TTC549 (cell line): Measurements from ENCODE around the gene MAOB.
A peak's percentile ranks its signal among the peaks of the same experiment; 100 is the strongest.

Experiments used
- FAIRE-seq: peaks from 2 replicates; lab custom pipeline; 2012; peaks lifted over from hg19 to GRCh38; lab: Jason Lieb, UNC

Gene MAOB

GRCh38 chrX:43860646-43861370 lies 21.4 kb downstream of the MAOB start:
- no peak for FAIRE-seq

- no peak for FAIRE-seq
Observed at GRCh38 chrX:43853225-43853828, 28.9 kb downstream of the MAOB start.

GRCh38 chrX:43850629-43851028 lies 31.6 kb downstream of the MAOB start:
- no peak for FAIRE-seq

GRCh38 chrX:43849173-43849572 lies 33.1 kb downstream of the MAOB start:
- FAIRE-seq, result no peak

GRCh38 chrX:43847352-43847751 lies 34.9 kb downstream of the MAOB start:
- FAIRE-seq, result no peak

- FAIRE-seq, result no peak
Observed at GRCh38 chrX:43846558-43846957, 35.7 kb downstream of the MAOB start.

- FAIRE-seq, result no peak
Observed at GRCh38 chrX:43845776-43846175, 36.5 kb downstream of the MAOB start.

- FAIRE-seq, result no peak
Observed at GRCh38 chrX:43840265-43840664, 42.0 kb downstream of the MAOB start.

- FAIRE-seq, result peak; percentile 90
Observed at GRCh38 chrX:43836435-43837184, 45.6 kb downstream of the MAOB start.

GRCh38 chrX:43835559-43835958 lies 46.7 kb downstream of the MAOB start:
- FAIRE-seq, result no peak

- FAIRE-seq, result no peak
Observed at GRCh38 chrX:43827791-43828190, 54.5 kb downstream of the MAOB start.

GRCh38 chrX:43822014-43822413 lies 60.2 kb downstream of the MAOB start:
- FAIRE-seq, result no peak

- no peak for FAIRE-seq
Observed at GRCh38 chrX:43817444-43817843, 64.8 kb downstream of the MAOB start.

GRCh38 chrX:43815209-43815608 lies 67.0 kb downstream of the MAOB start:
- FAIRE-seq, result no peak

GRCh38 chrX:43813898-43814297 lies 68.4 kb downstream of the MAOB start:
- no peak for FAIRE-seq

- no peak for FAIRE-seq
Observed at GRCh38 chrX:43813319-43813718, 68.9 kb downstream of the MAOB start.

GRCh38 chrX:43809463-43809862 lies 72.8 kb downstream of the MAOB start:
- no peak for FAIRE-seq

GRCh38 chrX:43808231-43808630 lies 74.0 kb downstream of the MAOB start:
- no peak for FAIRE-seq

GRCh38 chrX:43805579-43805978 lies 76.7 kb downstream of the MAOB start:
- FAIRE-seq, result no peak

- FAIRE-seq, result no peak
Observed at GRCh38 chrX:43804021-43804420, 78.2 kb downstream of the MAOB start.

- no peak for FAIRE-seq
Observed at GRCh38 chrX:43785930-43786591, 96.2 kb downstream of the MAOB start.

- FAIRE-seq, result no peak
Observed at GRCh38 chrX:43758044-43758443, 124.2 kb downstream of the MAOB start.

- FAIRE-seq, result no peak
Observed at GRCh38 chrX:43756076-43756475, 126.2 kb downstream of the MAOB start.
